K562 (cell line): Measurements from ENCODE around the gene SPG21. TPM values are rescaled to one million over a fixed set of nuclear protein-coding genes. Genes with fewer than 3 reads are reported as not detected.

Source experiments
- ETV1 ChIP-seq: fragments of 450-650 bp; conservative IDR thresholded peaks from 2 replicates; pipeline ENCODE4 v1.6.1; 2016; ENCODE audit warnings: missing genetic modification characterization, control low read depth, low read depth, missing compliant biosample characterization
- JUND ChIP-seq, 2 experiments: IDR thresholded peaks; 2 replicates in 1 of 2; 3 replicates in 1 of 2; pipeline ENCODE4 v1.6.1; 2011; ENCODE audit warnings: borderline replicate concordance in 2 of 2, low read depth in 2 of 2, low read length in 2 of 2, improper control_type of control experiment in 1 of 2, missing biosample characterization in 1 of 2, missing genetic modification characterization in 1 of 2, missing genetic modification reagents in 1 of 2
- NEUROD1 ChIP-seq: fragments of 150-350 bp; IDR thresholded peaks from 2 replicates; pipeline ENCODE4 v1.6.1; 2014; ENCODE audit warnings: borderline replicate concordance, low read length, low read depth; ENCODE audit not compliant: partially characterized antibody
- NFIC ChIP-seq: fragments of 450-650 bp; IDR thresholded peaks from 2 replicates; pipeline ENCODE4 v1.6.1; 2017; ENCODE audit warnings: mild to moderate bottlenecking, inconsistent platforms
- ZNF76 ChIP-seq: fragments of 250-450 bp; sonication (Bioruptor Pico); IDR thresholded peaks from 2 replicates; pipeline ENCODE4 v1.4.0; 2020; ENCODE audit warnings: mild to moderate bottlenecking, moderate library complexity, borderline replicate concordance
- polyA plus RNA-seq, 8 experiments: library from polyadenylated mRNA; depleted of rRNA in 4 of 8; stranded (reverse) in 5 of 8; unstranded in 3 of 8; fragments of >200 nt; fragmentation: Nextera tagmentation in 2 of 8; fragmentation: Illumina TruSeq in 1 of 8; extraction: Ambion mirVana in 2 of 8; extraction: Trizol in 1 of 8; gene quantifications; 2 replicates each; pipeline versions ENCODE4 v1.2.1 to v1.2.3, GENCODE V29; 2011 to 2014; ENCODE audit warnings: inconsistent platforms in 1 of 8, missing spikeins in 1 of 8
- total RNA-seq, 7 experiments: library from RNA; depleted of rRNA in 6 of 7; stranded (reverse); fragments of >200 nt in 6 of 7; fragmentation: Illumina TruSeq in 2 of 7; extraction: Trizol in 2 of 7; gene quantifications; 2 replicates each; pipeline versions ENCODE4 v1.2.1 to v1.2.3, GENCODE V29; 2011 to 2021; ENCODE audit warnings: low replicate concordance in 1 of 7
- TF ChIP-seq, protein P1 (sequence below): fragments of 250-450 bp; sonication (Bioruptor Pico); IDR thresholded peaks from 2 replicates; pipeline ENCODE4 v1.9.0; 2021; ENCODE audit warnings: mild to moderate bottlenecking
- TF ChIP-seq, protein P2 (sequence below): sonication (generic); formaldehyde crosslinking; IDR thresholded peaks from 2 replicates; pipeline ENCODE4 v1.9.0; 2022; ENCODE audit warnings: mild to moderate bottlenecking, missing genetic modification reagents
- TF ChIP-seq, protein P3 (sequence below): fragments of 450-650 bp; conservative IDR thresholded peaks from 2 replicates; pipeline ENCODE4 v1.6.1; 2016; ENCODE audit warnings: missing genetic modification characterization, low read depth, mild to moderate bottlenecking, missing compliant biosample characterization, moderate library complexity
- TF ChIP-seq, protein P4 (sequence below): fragments of 450-650 bp; IDR thresholded peaks from 2 replicates; pipeline ENCODE4 v1.6.1; 2018; ENCODE audit warnings: mild to moderate bottlenecking, low read depth; ENCODE audit not compliant: partially characterized antibody
- TF ChIP-seq, protein P5 (sequence below): fragments of 450-650 bp; IDR thresholded peaks from 2 replicates; pipeline ENCODE4 v1.6.1; 2016; ENCODE audit warnings: mild to moderate bottlenecking, moderate library complexity

The SPG21 gene
- total and polyA plus RNA-seq, 9 of the 15 experiments (the other 6 are each of a cell fraction or from before 2014, with no cell fraction given), result 22.8 to 98.8 (median 65.1) TPM

DNA sequence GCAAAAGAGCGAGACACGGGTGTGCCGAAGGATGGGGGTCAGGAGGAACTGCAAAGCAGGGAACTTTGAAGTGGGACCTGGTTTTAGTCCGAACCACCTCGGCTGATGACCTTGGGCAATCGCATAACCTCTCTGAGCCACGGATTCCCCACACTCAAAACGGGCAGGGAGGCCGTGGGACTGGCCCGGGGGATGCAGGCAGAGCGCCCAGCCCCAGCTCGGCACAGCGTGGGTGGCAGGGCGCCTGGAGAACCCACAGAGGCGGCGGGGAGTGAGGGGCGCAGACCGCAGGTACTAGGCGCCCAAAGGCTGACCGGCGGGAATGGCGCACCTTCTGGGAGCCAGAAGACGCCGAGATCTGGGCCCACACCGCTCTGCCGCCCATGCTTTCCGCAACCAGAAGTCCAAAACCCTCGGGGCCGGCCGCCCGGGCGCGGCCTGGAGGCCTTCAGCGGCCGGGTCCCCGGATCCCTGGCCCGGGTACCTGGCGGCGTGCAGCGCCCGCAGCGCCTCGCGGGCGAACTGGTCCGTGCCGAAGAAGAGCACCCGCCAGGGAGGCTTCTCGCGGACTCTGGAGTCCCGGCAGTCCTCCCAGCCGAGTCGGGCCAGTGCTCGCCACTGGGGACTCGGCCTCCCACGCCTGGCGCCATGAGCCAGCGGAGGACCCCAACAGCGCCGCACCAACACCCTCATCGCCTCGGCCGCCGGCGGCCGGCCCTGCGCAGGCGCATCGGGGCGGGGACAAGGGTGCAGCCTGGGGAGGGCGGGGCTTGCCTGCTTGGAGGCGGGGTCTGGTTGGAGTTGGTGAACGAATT is 39.4 kb upstream of the SPG21 start, which contains the start of gene MTFMT (continued):
- TF ChIP-seq ZNF76 (CRISPR knock-in tag) (no peak), NEUROD1 (no peak), ETV1 (tag) (no peak), JUND (IDR thresholded peaks at IDR 0.05; ENCODE audit: borderline replicate concordance, low read depth, low read length) (no peak), JUND (tag; IDR thresholded peaks at IDR 0.05; ENCODE audit: borderline replicate concordance, low read depth, low read length) (no peak), NFIC (peak; percentile 31; the same call in 1 of the 2 replicates)
- TF ChIP-seq, protein P1, sequence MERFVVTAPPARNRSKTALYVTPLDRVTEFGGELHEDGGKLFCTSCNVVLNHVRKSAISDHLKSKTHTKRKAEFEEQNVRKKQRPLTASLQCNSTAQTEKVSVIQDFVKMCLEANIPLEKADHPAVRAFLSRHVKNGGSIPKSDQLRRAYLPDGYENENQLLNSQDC (CRISPR knock-in tag), result no peak
- TF ChIP-seq, protein P2, sequence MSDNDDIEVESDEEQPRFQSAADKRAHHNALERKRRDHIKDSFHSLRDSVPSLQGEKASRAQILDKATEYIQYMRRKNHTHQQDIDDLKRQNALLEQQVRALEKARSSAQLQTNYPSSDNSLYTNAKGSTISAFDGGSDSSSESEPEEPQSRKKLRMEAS (CRISPR knock-in tag), result 0 out of 2 replicates have a peak, but pooled peaks have one; percentile 31
- TF ChIP-seq, protein P3, sequence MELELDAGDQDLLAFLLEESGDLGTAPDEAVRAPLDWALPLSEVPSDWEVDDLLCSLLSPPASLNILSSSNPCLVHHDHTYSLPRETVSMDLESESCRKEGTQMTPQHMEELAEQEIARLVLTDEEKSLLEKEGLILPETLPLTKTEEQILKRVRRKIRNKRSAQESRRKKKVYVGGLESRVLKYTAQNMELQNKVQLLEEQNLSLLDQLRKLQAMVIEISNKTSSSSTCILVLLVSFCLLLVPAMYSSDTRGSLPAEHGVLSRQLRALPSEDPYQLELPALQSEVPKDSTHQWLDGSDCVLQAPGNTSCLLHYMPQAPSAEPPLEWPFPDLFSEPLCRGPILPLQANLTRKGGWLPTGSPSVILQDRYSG (tag), result no peak
- TF ChIP-seq, protein P4, sequence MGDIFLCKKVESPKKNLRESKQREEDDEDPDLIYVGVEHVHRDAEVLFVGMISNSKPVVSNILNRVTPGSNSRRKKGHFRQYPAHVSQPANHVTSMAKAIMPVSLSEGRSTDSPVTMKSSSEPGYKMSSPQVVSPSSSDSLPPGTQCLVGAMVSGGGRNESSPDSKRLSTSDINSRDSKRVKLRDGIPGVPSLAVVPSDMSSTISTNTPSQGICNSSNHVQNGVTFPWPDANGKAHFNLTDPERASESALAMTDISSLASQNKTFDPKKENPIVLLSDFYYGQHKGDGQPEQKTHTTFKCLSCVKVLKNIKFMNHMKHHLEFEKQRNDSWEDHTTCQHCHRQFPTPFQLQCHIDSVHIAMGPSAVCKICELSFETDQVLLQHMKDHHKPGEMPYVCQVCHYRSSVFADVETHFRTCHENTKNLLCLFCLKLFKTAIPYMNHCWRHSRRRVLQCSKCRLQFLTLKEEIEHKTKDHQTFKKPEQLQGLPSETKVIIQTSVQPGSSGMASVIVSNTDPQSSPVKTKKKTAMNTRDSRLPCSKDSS, result no peak
- TF ChIP-seq, protein P5, sequence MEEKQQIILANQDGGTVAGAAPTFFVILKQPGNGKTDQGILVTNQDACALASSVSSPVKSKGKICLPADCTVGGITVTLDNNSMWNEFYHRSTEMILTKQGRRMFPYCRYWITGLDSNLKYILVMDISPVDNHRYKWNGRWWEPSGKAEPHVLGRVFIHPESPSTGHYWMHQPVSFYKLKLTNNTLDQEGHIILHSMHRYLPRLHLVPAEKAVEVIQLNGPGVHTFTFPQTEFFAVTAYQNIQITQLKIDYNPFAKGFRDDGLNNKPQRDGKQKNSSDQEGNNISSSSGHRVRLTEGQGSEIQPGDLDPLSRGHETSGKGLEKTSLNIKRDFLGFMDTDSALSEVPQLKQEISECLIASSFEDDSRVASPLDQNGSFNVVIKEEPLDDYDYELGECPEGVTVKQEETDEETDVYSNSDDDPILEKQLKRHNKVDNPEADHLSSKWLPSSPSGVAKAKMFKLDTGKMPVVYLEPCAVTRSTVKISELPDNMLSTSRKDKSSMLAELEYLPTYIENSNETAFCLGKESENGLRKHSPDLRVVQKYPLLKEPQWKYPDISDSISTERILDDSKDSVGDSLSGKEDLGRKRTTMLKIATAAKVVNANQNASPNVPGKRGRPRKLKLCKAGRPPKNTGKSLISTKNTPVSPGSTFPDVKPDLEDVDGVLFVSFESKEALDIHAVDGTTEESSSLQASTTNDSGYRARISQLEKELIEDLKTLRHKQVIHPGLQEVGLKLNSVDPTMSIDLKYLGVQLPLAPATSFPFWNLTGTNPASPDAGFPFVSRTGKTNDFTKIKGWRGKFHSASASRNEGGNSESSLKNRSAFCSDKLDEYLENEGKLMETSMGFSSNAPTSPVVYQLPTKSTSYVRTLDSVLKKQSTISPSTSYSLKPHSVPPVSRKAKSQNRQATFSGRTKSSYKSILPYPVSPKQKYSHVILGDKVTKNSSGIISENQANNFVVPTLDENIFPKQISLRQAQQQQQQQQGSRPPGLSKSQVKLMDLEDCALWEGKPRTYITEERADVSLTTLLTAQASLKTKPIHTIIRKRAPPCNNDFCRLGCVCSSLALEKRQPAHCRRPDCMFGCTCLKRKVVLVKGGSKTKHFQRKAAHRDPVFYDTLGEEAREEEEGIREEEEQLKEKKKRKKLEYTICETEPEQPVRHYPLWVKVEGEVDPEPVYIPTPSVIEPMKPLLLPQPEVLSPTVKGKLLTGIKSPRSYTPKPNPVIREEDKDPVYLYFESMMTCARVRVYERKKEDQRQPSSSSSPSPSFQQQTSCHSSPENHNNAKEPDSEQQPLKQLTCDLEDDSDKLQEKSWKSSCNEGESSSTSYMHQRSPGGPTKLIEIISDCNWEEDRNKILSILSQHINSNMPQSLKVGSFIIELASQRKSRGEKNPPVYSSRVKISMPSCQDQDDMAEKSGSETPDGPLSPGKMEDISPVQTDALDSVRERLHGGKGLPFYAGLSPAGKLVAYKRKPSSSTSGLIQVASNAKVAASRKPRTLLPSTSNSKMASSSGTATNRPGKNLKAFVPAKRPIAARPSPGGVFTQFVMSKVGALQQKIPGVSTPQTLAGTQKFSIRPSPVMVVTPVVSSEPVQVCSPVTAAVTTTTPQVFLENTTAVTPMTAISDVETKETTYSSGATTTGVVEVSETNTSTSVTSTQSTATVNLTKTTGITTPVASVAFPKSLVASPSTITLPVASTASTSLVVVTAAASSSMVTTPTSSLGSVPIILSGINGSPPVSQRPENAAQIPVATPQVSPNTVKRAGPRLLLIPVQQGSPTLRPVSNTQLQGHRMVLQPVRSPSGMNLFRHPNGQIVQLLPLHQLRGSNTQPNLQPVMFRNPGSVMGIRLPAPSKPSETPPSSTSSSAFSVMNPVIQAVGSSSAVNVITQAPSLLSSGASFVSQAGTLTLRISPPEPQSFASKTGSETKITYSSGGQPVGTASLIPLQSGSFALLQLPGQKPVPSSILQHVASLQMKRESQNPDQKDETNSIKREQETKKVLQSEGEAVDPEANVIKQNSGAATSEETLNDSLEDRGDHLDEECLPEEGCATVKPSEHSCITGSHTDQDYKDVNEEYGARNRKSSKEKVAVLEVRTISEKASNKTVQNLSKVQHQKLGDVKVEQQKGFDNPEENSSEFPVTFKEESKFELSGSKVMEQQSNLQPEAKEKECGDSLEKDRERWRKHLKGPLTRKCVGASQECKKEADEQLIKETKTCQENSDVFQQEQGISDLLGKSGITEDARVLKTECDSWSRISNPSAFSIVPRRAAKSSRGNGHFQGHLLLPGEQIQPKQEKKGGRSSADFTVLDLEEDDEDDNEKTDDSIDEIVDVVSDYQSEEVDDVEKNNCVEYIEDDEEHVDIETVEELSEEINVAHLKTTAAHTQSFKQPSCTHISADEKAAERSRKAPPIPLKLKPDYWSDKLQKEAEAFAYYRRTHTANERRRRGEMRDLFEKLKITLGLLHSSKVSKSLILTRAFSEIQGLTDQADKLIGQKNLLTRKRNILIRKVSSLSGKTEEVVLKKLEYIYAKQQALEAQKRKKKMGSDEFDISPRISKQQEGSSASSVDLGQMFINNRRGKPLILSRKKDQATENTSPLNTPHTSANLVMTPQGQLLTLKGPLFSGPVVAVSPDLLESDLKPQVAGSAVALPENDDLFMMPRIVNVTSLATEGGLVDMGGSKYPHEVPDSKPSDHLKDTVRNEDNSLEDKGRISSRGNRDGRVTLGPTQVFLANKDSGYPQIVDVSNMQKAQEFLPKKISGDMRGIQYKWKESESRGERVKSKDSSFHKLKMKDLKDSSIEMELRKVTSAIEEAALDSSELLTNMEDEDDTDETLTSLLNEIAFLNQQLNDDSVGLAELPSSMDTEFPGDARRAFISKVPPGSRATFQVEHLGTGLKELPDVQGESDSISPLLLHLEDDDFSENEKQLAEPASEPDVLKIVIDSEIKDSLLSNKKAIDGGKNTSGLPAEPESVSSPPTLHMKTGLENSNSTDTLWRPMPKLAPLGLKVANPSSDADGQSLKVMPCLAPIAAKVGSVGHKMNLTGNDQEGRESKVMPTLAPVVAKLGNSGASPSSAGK, result no peak; the same call in 1 of the 2 replicates
